Stimulated activated CD8-positive, alpha-beta memory T cell treated with anti-CD3 and anti-CD28 coated beads, Interleukin-7, amount 100 ng/mL, for 1 hour (primary cell): ENCODE data around the gene EIPR1.
"Not testable (repeated sequence)": the region's sequence is repeated elsewhere in the genome, so short reads cannot be mapped to it uniquely, and the experiment has no call there.

Experiments
- DNase-seq, 2 donors: peaks; one replicate each; pipeline ENCODE4 v3.0.0-alpha.2; 2020; ENCODE audit warnings: low read depth in 2 of 2

The EIPR1 gene

GRCh38 chr2:3193443-3194330 lies 183.9 kb downstream of the EIPR1 start:
- DNase-seq = no peak

GRCh38 chr2:3192920-3193319 lies 184.7 kb downstream of the EIPR1 start:
- DNase-seq = no peak

GRCh38 chr2:3192281-3192818 lies 185.3 kb downstream of the EIPR1 start:
- no peak for DNase-seq

- no peak for DNase-seq
Observed at GRCh38 chr2:3189961-3190360, 187.7 kb downstream of the EIPR1 start.

GRCh38 chr2:3189076-3189591 lies 188.5 kb downstream of the EIPR1 start:
- no peak for DNase-seq

GRCh38 chr2:3188405-3188946 lies 189.1 kb downstream of the EIPR1 start:
- no peak for DNase-seq

GRCh38 chr2:3187467-3187866 lies 190.2 kb downstream of the EIPR1 start:
- no peak for DNase-seq

- no peak for DNase-seq
Observed at GRCh38 chr2:3186766-3187165, 190.9 kb downstream of the EIPR1 start.

- DNase-seq = no peak
Observed at GRCh38 chr2:3185910-3186309, 191.7 kb downstream of the EIPR1 start.

GRCh38 chr2:3185256-3185655 lies 192.4 kb downstream of the EIPR1 start:
- no peak for DNase-seq

- DNase-seq = no peak
Observed at GRCh38 chr2:3184167-3184566, 193.5 kb downstream of the EIPR1 start.

- no peak for DNase-seq
Observed at GRCh38 chr2:3183766-3184165, 193.9 kb downstream of the EIPR1 start.

GRCh38 chr2:3182848-3183247 lies 194.8 kb downstream of the EIPR1 start:
- no peak for DNase-seq

- no peak for DNase-seq
Observed at GRCh38 chr2:3181416-3182010, 196.1 kb downstream of the EIPR1 start.

GRCh38 chr2:3180909-3181221 lies 196.8 kb downstream of the EIPR1 start:
- DNase-seq = not testable (repeated sequence)

- no peak for DNase-seq
Observed at GRCh38 chr2:3180082-3180908, 197.3 kb downstream of the EIPR1 start.

- no peak for DNase-seq
Observed at GRCh38 chr2:3179626-3180025, 198.0 kb downstream of the EIPR1 start.

GRCh38 chr2:3179208-3179607 lies 198.4 kb downstream of the EIPR1 start:
- DNase-seq = no peak

- DNase-seq = no peak
Observed at GRCh38 chr2:3178578-3179031, 199.0 kb downstream of the EIPR1 start.

GRCh38 chr2:3177891-3178577 lies 199.6 kb downstream of the EIPR1 start:
- DNase-seq = no peak

- no peak for DNase-seq
Observed at GRCh38 chr2:3176869-3177255, 200.8 kb downstream of the EIPR1 start.
